GM06990 (cell line): ENCODE measurements around the gene SIGLEC12.

Source experiments
- DNase-seq: peaks from one replicate; pipeline ENCODE4 v3.0.0-alpha.2; 2011; ENCODE audit not compliant: insufficient read length; ENCODE audit errors: extremely low read depth
- H3K27me3 ChIP-seq: replicated peaks from 2 replicates; pipeline ENCODE4 v1.6.0; 2011; ENCODE audit warnings: low read length; ENCODE audit not compliant: control insufficient read depth, insufficient read depth
- H3K36me3 ChIP-seq: 2 replicates; pipeline ENCODE4 v1.5.1; 2011; ENCODE audit warnings: low read length; ENCODE audit not compliant: control insufficient read depth, insufficient read depth
- H3K4me3 ChIP-seq: replicated peaks from 2 replicates; pipeline ENCODE4 v1.5.1; 2011; ENCODE audit warnings: low read depth, mild to moderate bottlenecking, control low read depth, low read length
- CTCF ChIP-seq: IDR thresholded peaks from 2 replicates; pipeline ENCODE4 v1.5.1; 2011; ENCODE audit warnings: low read length, control low read depth, mild to moderate bottlenecking, inconsistent platforms; ENCODE audit not compliant: insufficient read depth, poor library complexity, severe bottlenecking

The SIGLEC12 gene

GRCh38 chr19:51529301-51529700 lies 27.7 kb upstream of the SIGLEC12 start:
- TF ChIP-seq CTCF, result no peak
- H3K27me3 ChIP-seq, result no peaks in the 10 kb centered on the region; the same call in none of the 2 replicates

GRCh38 chr19:51525651-51526050 lies 24.1 kb upstream of the SIGLEC12 start:
- Histone ChIP-seq H3K36me3 (no peaks in the 10 kb centered on the region), H3K4me3 (no peak overlapping the region), H3K27me3 (no peaks in the 10 kb centered on the region; the same call in none of the 2 replicates)
- DNase-seq, result no peak
- TF ChIP-seq CTCF, result no peak

More at GRCh38 chr19:51529301-51529700, 27.7 kb upstream of the SIGLEC12 start:
- H3K36me3 ChIP-seq, result no peaks in the 10 kb centered on the region
- no peak for DNase-seq
- no peak overlapping the region for H3K4me3 ChIP-seq

GRCh38 chr19:51524666-51525264 lies 23.2 kb upstream of the SIGLEC12 start:
- DNase-seq, result no peak
- H3K27me3 ChIP-seq, result no peaks in the 10 kb centered on the region; the same call in none of the 2 replicates
- no peak for TF ChIP-seq CTCF
- no peak overlapping the region for H3K4me3 ChIP-seq
- no peaks in the 10 kb centered on the region for H3K36me3 ChIP-seq

GRCh38 chr19:51521781-51522180 lies 20.2 kb upstream of the SIGLEC12 start:
- Histone ChIP-seq H3K27me3 (no peaks in the 10 kb centered on the region; the same call in none of the 2 replicates), H3K36me3 (no peaks in the 10 kb centered on the region), H3K4me3 (no peak overlapping the region)
- DNase-seq, result no peak
- no peak for TF ChIP-seq CTCF

GRCh38 chr19:51521357-51521756 lies 19.8 kb upstream of the SIGLEC12 start:
- no peak for DNase-seq
- H3K4me3 ChIP-seq, result no peak overlapping the region
- TF ChIP-seq CTCF, result no peak
- H3K36me3 ChIP-seq, result no peaks in the 10 kb centered on the region
- H3K27me3 ChIP-seq, result no peaks in the 10 kb centered on the region; the same call in none of the 2 replicates

GRCh38 chr19:51520728-51521127 lies 19.1 kb upstream of the SIGLEC12 start:
- no peak overlapping the region for H3K4me3 ChIP-seq
- no peaks in the 10 kb centered on the region; the same call in none of the 2 replicates for H3K27me3 ChIP-seq
- no peaks in the 10 kb centered on the region for H3K36me3 ChIP-seq
- no peak for DNase-seq
- TF ChIP-seq CTCF, result no peak
